HepG2 (cell line): Measurements from ENCODE around the gene CCM2. TPM values are rescaled to one million over a fixed set of nuclear protein-coding genes. Genes with fewer than 3 reads are reported as not detected.
A peak's percentile ranks its signal among the peaks of the same experiment; 100 is the strongest.

Experiments
- ATM ChIP-seq: fragments of 450-650 bp; IDR thresholded peaks from 2 replicates; pipeline ENCODE4 v1.7.1; 2017; ENCODE audit warnings: mild to moderate bottlenecking, borderline replicate concordance
- CREB1 ChIP-seq, 2 experiments: fragments of 450-650 bp in 1 of 2; IDR thresholded peaks; 2 replicates each; pipeline ENCODE4 v1.6.1; 2016 to 2017; ENCODE audit warnings: control low read depth in 1 of 2, mild to moderate bottlenecking in 1 of 2, missing compliant biosample characterization in 1 of 2, missing genetic modification characterization in 1 of 2
- ERF ChIP-seq: IDR thresholded peaks from 2 replicates; pipeline ENCODE4 v1.6.1; 2018; ENCODE audit warnings: missing biosample characterization, missing genetic modification reagents
- ETV5 ChIP-seq: IDR thresholded peaks from 2 replicates; pipeline ENCODE4 v1.6.1; 2018; ENCODE audit warnings: missing biosample characterization, missing genetic modification reagents, inconsistent platforms, borderline replicate concordance
- NCOA1 ChIP-seq: sonication (generic); formaldehyde crosslinking; IDR thresholded peaks from 2 replicates; pipeline ENCODE4 v1.9.0; 2021; ENCODE audit warnings: missing genetic modification reagents
- RNF219 ChIP-seq: sonication (generic); formaldehyde crosslinking; IDR thresholded peaks from 2 replicates; pipeline ENCODE4 v1.5.0; 2020; ENCODE audit warnings: mild to moderate bottlenecking, missing genetic modification reagents
- TFDP2 ChIP-seq: sonication (generic); formaldehyde crosslinking; IDR thresholded peaks from 2 replicates; pipeline ENCODE4 v1.4.0; 2020; ENCODE audit warnings: missing genetic modification reagents
- TRIM22 ChIP-seq: fragments of 450-650 bp; IDR thresholded peaks from 2 replicates; pipeline ENCODE4 v1.6.1; 2017
- U2AF1 ChIP-seq: fragments of 200-400 bp; formaldehyde crosslinking; optimal IDR thresholded peaks from 2 replicates; pipeline ENCODE3; 2017; ENCODE audit warnings: mild to moderate bottlenecking, low read depth, low read length
- ZNF431 ChIP-seq: sonication (generic); formaldehyde crosslinking; IDR thresholded peaks from 2 replicates; pipeline ENCODE4 v1.9.0; 2022; ENCODE audit warnings: missing genetic modification reagents, low read depth, mild to moderate bottlenecking, borderline replicate concordance
- ZNF564 ChIP-seq: sonication (generic); formaldehyde crosslinking; IDR thresholded peaks from 2 replicates; pipeline ENCODE4 v1.8.1; 2023; ENCODE audit warnings: mild to moderate bottlenecking, missing genetic modification reagents
- ZSCAN21 ChIP-seq: sonication (generic); formaldehyde crosslinking; IDR thresholded peaks from 2 replicates; pipeline ENCODE4 v1.8.0; 2022; ENCODE audit warnings: mild to moderate bottlenecking, missing genetic modification reagents, moderate library complexity, borderline replicate concordance
- polyA plus RNA-seq, 8 experiments: library from polyadenylated mRNA; depleted of rRNA in 3 of 8; stranded (reverse) in 7 of 8; unstranded in 1 of 8; fragments of >200 nt; fragmentation: Illumina TruSeq in 4 of 8; extraction: Trizol in 4 of 8; gene quantifications; 2 replicates each; pipeline versions ENCODE4 v1.2.1 to v1.2.3, GENCODE V29; 2011 to 2016; ENCODE audit warnings: low read depth in 4 of 8, missing spikeins in 1 of 8, mixed read lengths in 1 of 8; ENCODE audit not compliant: insufficient read depth in 1 of 8
- total RNA-seq, 5 experiments: library from RNA; depleted of rRNA; stranded (reverse); fragments of >200 nt; fragmentation: Illumina TruSeq; extraction: Trizol; gene quantifications; 2 replicates each; pipeline ENCODE4 v1.2.3, GENCODE V29; 2016; ENCODE audit warnings: low read depth in 1 of 5

Gene CCM2
- total and polyA plus RNA-seq, 2 of the 13 experiments (the other 11 are each of a cell fraction or from before 2014, with no cell fraction given) = 13.7 to 15.8 TPM

GRCh38 chr7:44999245-45000092 is 532 bp upstream of the CCM2 start (continued):
- no peak for TF ChIP-seq RNF219
- TF ChIP-seq NCOA1 = no peak
- no peak for TF ChIP-seq CREB1 (IDR thresholded peaks at IDR 0.05)
- peak; percentile 45; the same call in 1 of the 2 replicates for TF ChIP-seq CREB1 (CRISPR knock-in tag; IDR thresholded peaks at IDR 0.05)
- TF ChIP-seq TRIM22 = no peak
- TF ChIP-seq ATM = no peak
- TF ChIP-seq ZNF431 = no peak
- no peak for TF ChIP-seq ZSCAN21 (CRISPR knock-in tag)
- peak; percentile 25; the same call in 1 of the 2 replicates for TF ChIP-seq ETV5 (CRISPR knock-in tag)
- TF ChIP-seq ERF (CRISPR knock-in tag) = peak; percentile 3; the same call in 1 of the 2 replicates
- TF ChIP-seq U2AF1 = no peak
- TF ChIP-seq ZNF564 (CRISPR knock-in tag) = 0 out of 2 replicates have a peak, but pooled peaks have one; percentile 0
- TF ChIP-seq TFDP2 (CRISPR knock-in tag) = peak; percentile 89
